GM19372 (cell line): ENCODE data around the gene TMEM181.
"Not testable (repeated sequence)": the region's sequence is repeated elsewhere in the genome, so short reads cannot be mapped to it uniquely, and the experiment has no call there.

Source experiments
- ATAC-seq: cut with Tn5 transposase; IDR thresholded peaks from one replicate; pipeline ENCODE4 v1.9.1; 2021; ENCODE audit warnings: mild to moderate bottlenecking, low read depth, moderate library complexity; ENCODE audit not compliant: unreplicated experiment

TMEM181 gene

GRCh38 chr6:158677094-158677493 is 117.2 kb downstream of the TMEM181 start:
- ATAC-seq = not testable (repeated sequence)

- no peak for ATAC-seq
Measured at GRCh38 chr6:158677906-158678578, 118.2 kb downstream of the TMEM181 start.

DNA sequence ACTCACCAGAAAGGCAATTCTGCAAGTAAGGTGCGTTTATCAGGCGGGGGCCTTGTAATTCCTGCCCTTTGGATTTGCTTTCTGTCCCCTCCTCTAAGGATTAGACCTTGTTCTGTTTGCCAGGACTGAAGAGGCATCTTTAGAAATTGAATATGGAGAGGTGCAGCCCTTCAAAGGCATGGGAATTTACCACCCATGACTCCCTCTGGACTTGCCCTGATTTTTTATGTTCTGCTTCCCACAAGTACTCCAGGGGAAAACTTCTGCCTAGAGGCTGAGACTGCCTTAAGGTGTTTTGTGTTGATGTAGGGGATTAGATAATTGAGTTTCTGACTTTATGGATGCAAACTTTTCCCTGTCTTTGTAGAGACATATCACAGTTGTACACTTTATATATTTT is 120.1 kb downstream of the TMEM181 start:
- ATAC-seq = no peak

DNA sequence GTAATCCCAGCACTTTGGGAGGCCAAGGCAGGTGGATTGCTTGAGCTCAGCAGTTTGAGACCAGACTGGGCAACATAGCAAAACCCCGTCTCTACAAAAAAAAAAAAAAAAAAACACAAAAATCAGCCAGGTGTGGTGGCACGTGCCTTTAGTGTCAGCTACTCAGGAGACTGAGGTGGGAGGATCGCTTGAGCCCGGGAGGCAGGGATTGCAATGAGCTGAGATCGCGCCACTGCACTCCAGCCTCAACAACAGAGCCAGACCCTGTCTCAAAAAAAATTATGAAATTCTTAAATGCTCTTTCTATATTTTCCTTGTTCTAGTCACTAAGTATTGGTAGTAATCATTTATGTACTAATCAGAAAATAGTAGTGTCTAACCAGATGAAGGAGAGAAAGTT is 120.6 kb downstream of the TMEM181 start:
- ATAC-seq = no peak

DNA sequence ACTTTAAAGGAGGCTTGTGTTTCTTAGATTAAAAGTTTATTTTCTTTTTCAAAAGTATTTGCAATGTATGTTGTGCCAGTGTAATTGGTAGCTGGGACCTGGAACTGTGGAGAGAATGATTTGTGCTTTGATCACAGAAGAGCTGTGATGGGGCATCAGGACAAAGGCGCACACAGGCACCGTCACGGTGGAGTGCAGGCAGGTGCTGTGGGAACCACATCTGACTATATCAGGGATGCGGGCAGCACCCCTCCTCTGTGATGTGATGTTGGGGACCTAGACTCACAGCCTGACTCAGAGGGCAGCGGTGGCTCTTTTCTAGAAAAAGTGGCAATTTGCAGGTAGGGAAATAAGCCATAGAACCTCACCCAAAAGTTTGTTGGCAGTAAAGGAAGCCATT is 124.4 kb downstream of the TMEM181 start:
- no peak for ATAC-seq

DNA sequence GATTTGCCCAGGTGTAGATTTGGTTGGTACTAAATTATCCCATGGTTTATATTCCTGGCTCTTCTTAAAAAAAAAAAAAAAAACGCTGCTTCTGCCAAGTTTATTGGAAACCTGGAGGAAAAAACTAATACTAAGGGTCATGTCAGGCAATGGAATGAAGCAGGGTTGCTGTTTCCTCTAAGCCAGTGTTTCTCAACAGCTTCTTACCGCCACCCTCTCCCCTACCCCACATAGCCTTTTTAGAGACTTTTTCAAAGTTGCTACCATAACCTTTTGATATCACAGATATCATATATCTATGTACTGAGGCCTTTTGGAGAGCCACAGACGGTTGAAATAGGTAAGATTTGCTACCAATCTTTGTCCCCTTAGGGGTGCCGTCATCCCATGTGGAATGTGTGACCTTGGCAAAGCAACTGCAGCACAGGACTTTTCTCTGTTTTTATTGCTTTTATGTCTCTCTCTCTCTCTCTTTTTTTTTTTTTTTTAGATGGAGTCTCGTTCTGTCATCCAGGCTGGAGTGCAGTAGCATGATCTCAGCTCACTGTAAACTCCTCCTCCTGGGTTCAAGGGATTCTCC is 124.9 kb downstream of the TMEM181 start:
- no peak for ATAC-seq
